Activated T-helper 1 cell treated with anti-CD3 and anti-CD28 coated beads, Interleukin-12 subunit alpha, Interleukin-12 subunit beta, Interleukin-2, Interleukin-4 antibody, amounts not matched to agents 30 ng/mL and 10 ng/mL and 1 ng/mL, durations not matched to agents 14 hours and 24 hours and 36 hours (primary cell): ENCODE measurements around the gene SPI1. TPM values are rescaled to one million over a fixed set of nuclear protein-coding genes. Genes with fewer than 3 reads are reported as not detected.
A peak's percentile ranks its signal among the peaks of the same experiment; 100 is the strongest.

Experiments
- DNase-seq: peaks from one replicate; pipeline ENCODE4 v3.0.0; 2021; ENCODE audit warnings: low spot score
- H3K27ac Mint-ChIP-seq: one replicate; pipeline ENCODE4 v1.8.0; 2021; ENCODE audit warnings: mild to moderate bottlenecking, mixed read lengths
- H3K27me3 Mint-ChIP-seq: one replicate; pipeline ENCODE4 v1.8.0; 2022; ENCODE audit warnings: mild to moderate bottlenecking, moderate library complexity, mixed read lengths; ENCODE audit not compliant: insufficient read depth
- H3K36me3 Mint-ChIP-seq: one replicate; pipeline ENCODE4 v1.8.0; 2021; ENCODE audit warnings: low read depth, mixed read lengths
- H3K4me1 Mint-ChIP-seq: one replicate; pipeline ENCODE4 v1.8.0; 2021; ENCODE audit warnings: low read depth, mixed read lengths
- H3K4me3 Mint-ChIP-seq: one replicate; pipeline ENCODE4 v1.8.0; 2021; ENCODE audit warnings: mild to moderate bottlenecking, moderate library complexity, mixed read lengths
- H3K9me3 Mint-ChIP-seq: one replicate; pipeline ENCODE4 v1.8.0; 2021; ENCODE audit warnings: mixed read lengths
- intact Hi-C: fragments of 100-400 bp; cut with micrococcal nuclease; formaldehyde crosslinking; loops from one replicate; pipeline ENCODE4 v1.15.1; 2024
- total RNA-seq: library from RNA; stranded (reverse); gene quantifications from 2 replicates; pipeline ENCODE4 v1.2.3, GENCODE V29; 2022

The SPI1 gene
- total RNA-seq, 1 donor from 2014 or later = not detected

GRCh38 chr11:47411884-47412746 is 33.8 kb upstream of the SPI1 start:
- intact Hi-C loops = loop anchor here (1.0 kb wide), 1 partner anchor 38 kb away; no protein-coding TSS in a partner anchor

DNA sequence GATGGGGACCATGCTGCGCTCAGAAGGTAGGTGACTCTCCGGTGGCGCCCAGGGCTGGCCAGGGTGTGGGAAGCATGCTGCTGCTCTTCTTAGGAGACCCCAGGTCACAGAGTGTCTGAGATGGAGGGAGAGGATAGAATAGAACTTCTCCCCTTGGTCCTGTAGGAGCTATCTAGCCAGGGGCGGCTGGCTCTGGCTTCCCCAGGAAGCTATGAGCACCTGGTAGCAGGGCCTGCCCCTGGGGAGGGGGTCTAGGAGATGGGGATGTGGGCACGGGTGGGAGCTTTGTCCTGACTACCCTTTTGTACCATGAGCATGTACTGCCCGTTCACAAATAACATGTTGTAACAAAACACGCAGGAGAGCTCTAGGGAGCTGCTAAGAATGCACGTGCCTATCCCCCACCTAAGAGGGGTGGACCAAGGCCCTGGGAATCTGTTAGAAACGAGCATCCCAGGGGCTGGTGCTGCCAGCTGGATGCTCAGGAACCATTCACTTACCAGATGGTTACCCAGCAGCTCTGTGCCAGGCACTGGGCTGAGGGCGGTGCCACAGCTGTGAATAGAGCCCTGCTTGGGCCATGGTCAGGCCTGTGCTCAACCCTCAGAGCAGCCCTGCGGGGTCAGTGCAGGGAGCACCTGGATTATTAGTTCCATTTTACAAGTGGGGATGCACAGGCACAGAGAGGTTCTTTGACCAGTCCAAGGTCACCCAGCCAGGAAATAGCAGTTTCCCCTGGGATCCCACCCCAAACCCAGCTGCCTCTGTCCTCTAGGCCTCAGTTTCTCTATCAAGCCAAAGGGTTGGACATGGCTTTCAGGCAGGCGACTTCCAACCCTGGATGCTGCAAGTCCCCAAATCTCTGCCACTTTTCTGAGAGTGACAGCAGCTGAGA is 32.3 kb upstream of the SPI1 start:
- DNase-seq = no peak
- no peaks in the 10 kb centered on the region for H3K27me3 Mint-ChIP-seq
- H3K9me3 Mint-ChIP-seq = no peaks in the 10 kb centered on the region
- intact Hi-C loops = no loop called here
- H3K27ac Mint-ChIP-seq = no peak overlapping the region
- H3K36me3 Mint-ChIP-seq = peaks cover 6% of the 10 kb centered on the region
- H3K4me3 Mint-ChIP-seq = no peak overlapping the region
- peaks cover 21% of the 10 kb centered on the region for H3K4me1 Mint-ChIP-seq

More at GRCh38 chr11:47411884-47412746, 33.8 kb upstream of the SPI1 start:
- Mint-ChIP-seq H3K36me3 (peaks cover 6% of the 10 kb centered on the region), H3K4me3 (no peak overlapping the region), H3K9me3 (no peaks in the 10 kb centered on the region), H3K27ac (no peak overlapping the region), H3K27me3 (no peaks in the 10 kb centered on the region), H3K4me1 (peaks cover 16% of the 10 kb centered on the region)
- peak; percentile 41 for DNase-seq

DNA sequence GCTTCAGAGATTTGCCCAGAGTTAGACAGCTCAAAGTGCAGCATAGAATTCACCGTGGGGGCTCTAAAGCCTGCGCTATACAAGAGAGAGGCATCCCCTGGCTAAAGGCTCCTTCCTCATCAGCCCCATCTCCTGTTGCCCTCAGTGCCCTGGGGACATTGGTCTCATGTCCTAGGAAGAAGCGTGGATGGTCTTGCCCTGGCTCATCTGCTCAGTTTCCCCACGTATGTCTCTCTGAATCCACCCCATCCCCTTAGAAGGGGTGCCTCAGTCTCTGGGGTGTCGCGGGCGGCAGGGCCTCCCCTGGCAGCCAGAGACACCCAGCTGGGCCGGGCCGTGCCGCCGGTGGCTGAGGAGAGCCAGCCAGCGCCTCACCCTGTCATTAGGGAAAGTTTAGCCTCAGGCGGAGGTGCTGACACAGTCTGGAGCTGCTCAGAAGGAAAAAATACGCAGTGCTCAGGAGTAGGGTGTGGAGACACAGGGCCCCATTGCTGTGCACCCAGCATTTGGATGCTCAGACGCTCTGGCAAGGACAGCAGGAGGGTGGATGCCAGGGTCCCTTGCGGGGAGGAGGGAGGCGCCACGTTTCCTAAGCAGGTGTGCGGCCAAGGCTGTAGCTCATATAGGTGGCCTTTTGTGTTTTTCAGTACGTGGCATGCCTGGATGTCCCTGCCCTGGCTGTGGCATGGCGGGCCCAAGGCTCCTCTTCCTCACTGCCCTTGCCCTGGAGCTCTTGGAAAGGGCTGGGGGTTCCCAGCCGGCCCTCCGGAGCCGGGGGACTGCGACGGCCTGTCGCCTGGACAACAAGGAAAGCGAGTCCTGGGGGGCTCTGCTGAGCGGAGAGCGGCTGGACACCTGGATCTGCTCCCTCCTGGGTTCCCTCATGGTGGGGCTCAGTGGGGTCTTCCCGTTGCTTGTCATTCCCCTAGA is 31.4 kb upstream of the SPI1 start:
- no peak for DNase-seq
- Mint-ChIP-seq H3K36me3 (peaks cover 6% of the 10 kb centered on the region), H3K27ac (peak overlapping the region; percentile 92), H3K4me1 (peaks cover 21% of the 10 kb centered on the region), H3K9me3 (no peaks in the 10 kb centered on the region), H3K4me3 (peak overlapping the region; percentile 94), H3K27me3 (no peaks in the 10 kb centered on the region)
- intact Hi-C loops = loop anchor here (2.0 to 5.0 kb wide), 5 partner anchors 15 to 709 kb away; partner anchors contain the start of genes ARHGAP1, FNBP4 and ZNF408

GRCh38 chr11:47408598-47409439 is 30.5 kb upstream of the SPI1 start:
- H3K9me3 Mint-ChIP-seq = no peaks in the 10 kb centered on the region
- peak overlapping the region; percentile 94 for H3K4me3 Mint-ChIP-seq
- peak overlapping the region; percentile 92 for H3K27ac Mint-ChIP-seq
- DNase-seq = no peak
- peaks cover 21% of the 10 kb centered on the region for H3K4me1 Mint-ChIP-seq
- intact Hi-C loops = loop anchor here (1.0 to 5.0 kb wide), 12 partner anchors 9 to 708 kb away; partner anchors contain the start of genes ACP2, ARHGAP1, CSTPP1 and FNBP4
- peaks cover 4% of the 10 kb centered on the region for H3K36me3 Mint-ChIP-seq
- no peaks in the 10 kb centered on the region for H3K27me3 Mint-ChIP-seq

DNA sequence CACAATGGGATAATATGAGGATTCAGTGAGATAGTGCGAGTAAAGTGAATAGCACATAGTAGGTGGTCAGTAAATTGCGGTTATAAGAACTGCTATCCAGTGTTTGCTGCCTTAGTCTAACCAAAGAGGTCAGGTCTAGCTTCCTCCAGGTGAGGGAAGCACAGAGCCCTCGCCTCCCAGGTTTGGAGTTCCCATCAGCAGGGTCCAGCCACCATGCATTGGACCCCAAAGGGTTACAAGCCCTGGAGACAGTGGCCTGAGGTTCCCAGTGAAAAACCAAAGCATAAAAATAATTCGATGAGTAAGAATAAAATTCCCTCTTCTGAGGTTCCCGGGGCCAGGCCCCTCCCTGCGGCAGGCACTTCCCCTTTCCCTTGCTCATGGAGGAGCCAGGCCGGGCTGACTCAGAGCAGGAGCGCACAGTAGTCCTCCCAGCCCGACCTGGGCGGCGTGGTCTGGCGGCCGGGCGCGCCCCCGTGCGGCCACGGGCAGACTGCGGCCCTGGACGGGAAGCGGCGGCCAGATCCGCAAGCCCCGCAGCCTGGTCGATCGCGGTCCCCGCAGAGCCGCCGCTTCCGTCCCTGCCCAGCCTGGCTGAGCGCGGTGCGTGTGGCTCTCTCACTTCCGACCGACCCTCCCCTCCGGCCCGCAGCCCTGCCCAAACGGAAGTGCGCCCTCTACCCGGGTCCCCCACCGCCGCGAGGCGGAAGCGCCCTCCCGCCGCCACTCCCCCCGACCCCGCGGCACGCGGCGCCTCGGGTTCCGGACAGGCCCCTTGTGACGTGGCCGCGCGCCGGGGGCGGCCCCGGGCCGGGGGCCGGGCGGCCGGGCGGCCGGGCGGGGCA is 29.6 kb upstream of the SPI1 start, which contains the start of gene SLC39A13:
SLC39A13 (plus strand) TSS at position 845 of the 845 bp plus-strand sequence. CDS start 1,505 bp downstream, outside the sequence.
- no peaks in the 10 kb centered on the region for H3K27me3 Mint-ChIP-seq
- peak; percentile 93 for DNase-seq
- intact Hi-C loops = loop anchor here (1.0 to 5.0 kb wide), 12 partner anchors 8 to 707 kb away; partner anchors contain the start of genes ACP2, ARHGAP1, CSTPP1 and FNBP4
- no peaks in the 10 kb centered on the region for H3K36me3 Mint-ChIP-seq
- peaks cover 21% of the 10 kb centered on the region for H3K4me1 Mint-ChIP-seq
- H3K4me3 Mint-ChIP-seq = peak within 1 kb of the TSS; percentile 94
- H3K27ac Mint-ChIP-seq = peak within 1 kb of the TSS; percentile 92
- no peaks in the 10 kb centered on the region for H3K9me3 Mint-ChIP-seq

DNA sequence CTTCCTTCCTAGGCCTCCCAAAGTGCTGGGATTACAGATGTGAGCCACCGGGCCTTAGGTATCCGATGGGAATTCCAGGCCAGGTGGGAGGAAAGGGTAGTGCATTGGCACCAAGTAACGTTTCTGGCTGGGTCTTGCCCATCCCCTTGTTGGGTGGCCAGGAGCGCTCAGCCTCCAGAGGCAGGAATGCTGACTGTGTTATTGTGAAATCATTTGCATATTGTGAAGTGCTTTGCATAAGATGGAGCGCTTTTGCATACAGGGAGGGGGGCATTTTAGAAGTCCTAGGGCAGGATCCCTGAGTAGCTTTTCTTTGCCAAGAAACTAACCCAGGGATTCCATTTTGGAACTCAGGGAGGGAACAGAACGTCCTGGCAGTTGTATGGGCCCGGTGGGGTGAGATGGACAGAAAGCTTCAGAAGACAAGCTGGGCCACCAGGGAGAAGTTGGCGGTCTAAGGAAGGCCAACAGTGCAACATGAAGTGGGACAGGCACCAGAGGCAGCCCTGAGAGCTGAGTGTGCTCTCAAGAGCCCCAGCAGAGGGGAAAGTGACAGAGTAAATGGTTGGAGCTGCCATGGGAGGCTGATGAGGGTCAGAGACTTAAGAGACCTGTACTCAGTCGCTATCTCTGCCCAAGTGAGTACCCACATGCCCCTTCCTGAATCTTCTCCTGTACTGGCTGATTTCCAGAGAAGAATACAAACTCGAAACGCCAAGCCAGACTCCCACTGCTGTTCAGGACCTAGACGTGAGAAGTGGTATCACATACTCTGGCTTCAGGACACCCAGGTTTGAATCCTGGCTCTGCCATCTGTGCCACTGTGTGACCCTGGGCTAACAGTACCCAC is 28.8 kb upstream of the SPI1 start:
- Mint-ChIP-seq H3K4me3 (peak overlapping the region; percentile 94), H3K27me3 (no peaks in the 10 kb centered on the region), H3K27ac (peak overlapping the region; percentile 92), H3K36me3 (no peaks in the 10 kb centered on the region), H3K4me1 (peaks cover 21% of the 10 kb centered on the region), H3K9me3 (no peaks in the 10 kb centered on the region)
- no peak for DNase-seq
- intact Hi-C loops = loop anchor here (5.0 kb wide), 1 partner anchor 360 kb away; the partner anchor contains the start of gene FNBP4

- H3K36me3 Mint-ChIP-seq = no peaks in the 10 kb centered on the region
- no peaks in the 10 kb centered on the region for H3K9me3 Mint-ChIP-seq
- no peak overlapping the region for H3K4me3 Mint-ChIP-seq
- H3K4me1 Mint-ChIP-seq = peaks cover 27% of the 10 kb centered on the region
- intact Hi-C loops = no loop called here
- no peak overlapping the region for H3K27ac Mint-ChIP-seq
- H3K27me3 Mint-ChIP-seq = peaks cover 2% of the 10 kb centered on the region
- DNase-seq = no peak
Measured at GRCh38 chr11:47403571-47403970, 25.2 kb upstream of the SPI1 start.

DNA sequence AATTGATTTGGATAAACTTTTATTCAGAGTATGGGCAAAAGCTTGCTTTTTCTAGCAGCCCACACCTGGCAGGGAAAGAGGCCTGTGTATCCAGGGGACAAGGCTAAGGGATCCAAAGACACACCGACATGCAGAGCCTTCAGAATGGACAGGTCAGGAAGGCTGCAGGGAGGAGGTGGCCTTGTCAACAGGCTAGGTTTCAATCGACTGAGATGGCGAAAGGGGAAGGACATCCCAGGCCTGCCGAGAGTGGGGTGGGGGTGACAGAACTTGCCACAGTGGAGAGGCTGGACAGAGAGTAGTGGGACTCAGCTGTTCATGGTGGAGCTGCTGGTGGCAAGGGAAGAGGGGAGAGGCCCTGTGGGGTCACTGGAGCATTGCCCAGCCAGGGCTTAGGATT is 24.8 kb upstream of the SPI1 start:
- Mint-ChIP-seq H3K27ac (no peak overlapping the region), H3K4me1 (peaks cover 27% of the 10 kb centered on the region), H3K27me3 (peaks cover 2% of the 10 kb centered on the region), H3K9me3 (no peaks in the 10 kb centered on the region), H3K4me3 (no peak overlapping the region), H3K36me3 (no peaks in the 10 kb centered on the region)
- intact Hi-C loops = no loop called here
- DNase-seq = no peak

DNA sequence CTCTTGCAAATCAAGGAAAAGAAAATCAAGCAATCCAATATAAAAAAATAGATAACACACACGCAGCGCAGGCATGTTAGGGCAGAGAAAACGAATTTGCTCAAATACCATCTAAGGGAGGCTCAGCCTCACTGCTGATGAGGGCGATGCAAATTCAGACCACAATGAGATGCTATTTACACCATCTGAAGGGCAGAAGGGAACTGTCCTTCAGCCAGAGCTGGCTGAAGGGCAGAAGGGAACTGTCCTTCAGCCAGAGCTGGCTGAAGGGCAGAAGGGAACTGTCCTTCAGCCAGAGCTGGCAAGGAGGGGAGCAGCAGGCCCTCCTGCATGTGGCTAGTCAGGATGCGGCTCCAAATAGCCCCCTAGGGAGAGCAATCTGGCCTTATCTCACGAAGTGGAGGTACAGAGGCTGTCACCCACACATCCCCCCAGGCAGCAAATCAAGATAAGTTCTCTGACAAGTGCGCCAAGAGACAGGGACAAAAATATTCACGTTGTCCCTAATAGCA is 22.5 kb upstream of the SPI1 start:
- intact Hi-C loops = loop anchor here (1.0 kb wide), 1 partner anchor 7 kb away; the partner anchor contains the start of gene SLC39A13

More for the DNA sequence above, 22.5 kb upstream of the SPI1 start:
- Mint-ChIP-seq H3K27me3 (peaks cover 2% of the 10 kb centered on the region), H3K4me3 (peak overlapping the region; percentile 79), H3K36me3 (no peaks in the 10 kb centered on the region), H3K9me3 (no peaks in the 10 kb centered on the region), H3K4me1 (peaks cover 17% of the 10 kb centered on the region), H3K27ac (peak overlapping the region; percentile 77)
- no peak for DNase-seq
